ENCODE results near the gene ZGRF1.
"Not testable (repeated sequence)": the region's sequence is repeated elsewhere in the genome, so short reads cannot be mapped to it uniquely, and the experiment has no call there.

Gene ZGRF1

GRCh38 chr4:112545346-112545745, 91.4 kb downstream of the ZGRF1 start:
- no peaks in the 10 kb centered on the region for H3K9me3 ChIP-seq (ENCODE audit: control insufficient read depth in 1 of 2, low read length in 2 of 2)
- no peaks in the 10 kb centered on the region for H3K4me1 ChIP-seq (ENCODE audit: control insufficient read depth in 1 of 2, insufficient read depth in 2 of 2, low read length in 2 of 2)
- no peak overlapping the region for H3K27ac ChIP-seq (ENCODE audit: low read length)
- H3K36me3 ChIP-seq (ENCODE audit: control insufficient read depth in 1 of 2, insufficient read depth in 2 of 2, low read length in 2 of 2), result no peaks in the 10 kb centered on the region
- no peak overlapping the region for H3K4me3 ChIP-seq (ENCODE audit: low read depth in 1 of 2, low read length in 2 of 2)
- H3K27me3 ChIP-seq (ENCODE audit: low read depth, low read length), result no peaks in the 10 kb centered on the region

- H3K4me3 ChIP-seq (ENCODE audit: low read depth in 1 of 2, low read length in 2 of 2), result no peak overlapping the region
- no peak overlapping the region for H3K27ac ChIP-seq (ENCODE audit: low read length)
- H3K9me3 ChIP-seq (ENCODE audit: control insufficient read depth in 1 of 2, low read length in 2 of 2), result no peaks in the 10 kb centered on the region
- no peaks in the 10 kb centered on the region for H3K4me1 ChIP-seq (ENCODE audit: control insufficient read depth in 1 of 2, insufficient read depth in 2 of 2, low read length in 2 of 2)
- no peaks in the 10 kb centered on the region for H3K27me3 ChIP-seq (ENCODE audit: low read depth, low read length)
- no peaks in the 10 kb centered on the region for H3K36me3 ChIP-seq (ENCODE audit: control insufficient read depth in 1 of 2, insufficient read depth in 2 of 2, low read length in 2 of 2)
Measured at GRCh38 chr4:112540695-112541094, 96.0 kb downstream of the ZGRF1 start.

- H3K27me3 ChIP-seq (ENCODE audit: low read depth, low read length), result no peaks in the 10 kb centered on the region
- no peaks in the 10 kb centered on the region for H3K9me3 ChIP-seq (ENCODE audit: control insufficient read depth in 1 of 2, low read length in 2 of 2)
- H3K27ac ChIP-seq (ENCODE audit: low read length), result no peak overlapping the region
- no peak overlapping the region for H3K4me3 ChIP-seq (ENCODE audit: low read depth in 1 of 2, low read length in 2 of 2)
- no peaks in the 10 kb centered on the region for H3K36me3 ChIP-seq (ENCODE audit: control insufficient read depth in 1 of 2, insufficient read depth in 2 of 2, low read length in 2 of 2)
- no peaks in the 10 kb centered on the region for H3K4me1 ChIP-seq (ENCODE audit: control insufficient read depth in 1 of 2, insufficient read depth in 2 of 2, low read length in 2 of 2)
Measured at GRCh38 chr4:112536123-112536522, 100.6 kb downstream of the ZGRF1 start.

GRCh38 chr4:112532267-112532666, 104.4 kb downstream of the ZGRF1 start:
- H3K27me3 ChIP-seq (ENCODE audit: low read depth, low read length), result no peaks in the 10 kb centered on the region
- H3K27ac ChIP-seq (ENCODE audit: low read length), result no peak overlapping the region

GRCh38 chr4:112531146-112531545, 105.6 kb downstream of the ZGRF1 start:
- H3K36me3 ChIP-seq (ENCODE audit: control insufficient read depth in 1 of 2, insufficient read depth in 2 of 2, low read length in 2 of 2), result no peaks in the 10 kb centered on the region
- H3K27ac ChIP-seq (ENCODE audit: low read length), result no peak overlapping the region
- H3K4me1 ChIP-seq (ENCODE audit: control insufficient read depth in 1 of 2, insufficient read depth in 2 of 2, low read length in 2 of 2), result no peaks in the 10 kb centered on the region
- no peak overlapping the region for H3K4me3 ChIP-seq (ENCODE audit: low read depth in 1 of 2, low read length in 2 of 2)
- no peaks in the 10 kb centered on the region for H3K9me3 ChIP-seq (ENCODE audit: control insufficient read depth in 1 of 2, low read length in 2 of 2)
- no peaks in the 10 kb centered on the region for H3K27me3 ChIP-seq (ENCODE audit: low read depth, low read length)

More at GRCh38 chr4:112532267-112532666, 104.4 kb downstream of the ZGRF1 start:
- no peaks in the 10 kb centered on the region for H3K9me3 ChIP-seq (ENCODE audit: control insufficient read depth in 1 of 2, low read length in 2 of 2)
- no peaks in the 10 kb centered on the region for H3K4me1 ChIP-seq (ENCODE audit: control insufficient read depth in 1 of 2, insufficient read depth in 2 of 2, low read length in 2 of 2)
- H3K4me3 ChIP-seq (ENCODE audit: low read depth in 1 of 2, low read length in 2 of 2), result no peak overlapping the region
- H3K36me3 ChIP-seq (ENCODE audit: control insufficient read depth in 1 of 2, insufficient read depth in 2 of 2, low read length in 2 of 2), result no peaks in the 10 kb centered on the region

- Histone ChIP-seq H3K4me3 (ENCODE audit: low read depth in 1 of 2, low read length in 2 of 2) (no peak overlapping the region), H3K4me1 (ENCODE audit: control insufficient read depth in 1 of 2, insufficient read depth in 2 of 2, low read length in 2 of 2) (peaks cover 4 to 11% of the 10 kb centered on the region in 2 donors), H3K36me3 (ENCODE audit: control insufficient read depth in 1 of 2, insufficient read depth in 2 of 2, low read length in 2 of 2) (no peaks in the 10 kb centered on the region), H3K27me3 (ENCODE audit: low read depth, low read length) (peaks cover 29% of the 10 kb centered on the region), H3K9me3 (ENCODE audit: control insufficient read depth in 1 of 2, low read length in 2 of 2) (peaks cover 0 to 7% of the 10 kb centered on the region in 2 donors), H3K27ac (ENCODE audit: low read length) (no peak overlapping the region)
Measured at GRCh38 chr4:112526061-112526460, 110.6 kb downstream of the ZGRF1 start.

- Histone ChIP-seq H3K4me3 (ENCODE audit: low read depth in 1 of 2, low read length in 2 of 2) (peak overlapping the region; percentile 56 to 65), H3K9me3 (ENCODE audit: control insufficient read depth in 1 of 2, low read length in 2 of 2) (peaks cover 0 to 13% of the 10 kb centered on the region in 2 donors), H3K27me3 (ENCODE audit: low read depth, low read length) (peaks cover 47% of the 10 kb centered on the region), H3K27ac (ENCODE audit: low read length) (no peak overlapping the region), H3K4me1 (ENCODE audit: control insufficient read depth in 1 of 2, insufficient read depth in 2 of 2, low read length in 2 of 2) (peaks cover 4 to 23% of the 10 kb centered on the region in 2 donors), H3K36me3 (ENCODE audit: control insufficient read depth in 1 of 2, insufficient read depth in 2 of 2, low read length in 2 of 2) (no peaks in the 10 kb centered on the region)
Measured at GRCh38 chr4:112523764-112524505, 112.8 kb downstream of the ZGRF1 start.

- Histone ChIP-seq H3K4me1 (ENCODE audit: control insufficient read depth in 1 of 2, insufficient read depth in 2 of 2, low read length in 2 of 2) (peaks cover 4 to 23% of the 10 kb centered on the region in 2 donors), H3K36me3 (ENCODE audit: control insufficient read depth in 1 of 2, insufficient read depth in 2 of 2, low read length in 2 of 2) (no peaks in the 10 kb centered on the region), H3K27me3 (ENCODE audit: low read depth, low read length) (peaks cover 55% of the 10 kb centered on the region), H3K27ac (ENCODE audit: low read length) (no peak overlapping the region), H3K9me3 (ENCODE audit: control insufficient read depth in 1 of 2, low read length in 2 of 2) (peaks cover 0 to 13% of the 10 kb centered on the region in 2 donors), H3K4me3 (ENCODE audit: low read depth in 1 of 2, low read length in 2 of 2) (peak overlapping the region; percentile 56 to 65)
Measured at GRCh38 chr4:112523008-112523721, 113.5 kb downstream of the ZGRF1 start.

GRCh38 chr4:112522431-112522830, 114.3 kb downstream of the ZGRF1 start:
- not testable (repeated sequence) for H3K36me3 ChIP-seq (ENCODE audit: control insufficient read depth in 1 of 2, insufficient read depth in 2 of 2, low read length in 2 of 2); H3K27ac ChIP-seq (ENCODE audit: low read length)
- Histone ChIP-seq H3K4me3 (ENCODE audit: low read depth in 1 of 2, low read length in 2 of 2) (peak overlapping the region in 1 of 2 donors; percentile 56), H3K27me3 (ENCODE audit: low read depth, low read length) (peaks cover 60% of the 10 kb centered on the region), H3K4me1 (ENCODE audit: control insufficient read depth in 1 of 2, insufficient read depth in 2 of 2, low read length in 2 of 2) (peaks cover 4 to 24% of the 10 kb centered on the region in 2 donors), H3K9me3 (ENCODE audit: control insufficient read depth in 1 of 2, low read length in 2 of 2) (peaks cover 0 to 13% of the 10 kb centered on the region in 2 donors)

GRCh38 chr4:112521123-112522023, 115.3 kb downstream of the ZGRF1 start:
- H3K4me1 ChIP-seq (ENCODE audit: control insufficient read depth in 1 of 2, insufficient read depth in 2 of 2, low read length in 2 of 2), result peaks cover 4 to 35% of the 10 kb centered on the region in 2 donors
- H3K36me3 ChIP-seq (ENCODE audit: control insufficient read depth in 1 of 2, insufficient read depth in 2 of 2, low read length in 2 of 2), result no peaks in the 10 kb centered on the region
- no peak overlapping the region for H3K27ac ChIP-seq (ENCODE audit: low read length)

More at GRCh38 chr4:112521123-112522023, 115.3 kb downstream of the ZGRF1 start:
- peaks cover 71% of the 10 kb centered on the region for H3K27me3 ChIP-seq (ENCODE audit: low read depth, low read length)
- no peak overlapping the region for H3K4me3 ChIP-seq (ENCODE audit: low read depth in 1 of 2, low read length in 2 of 2)
- peaks cover 0 to 13% of the 10 kb centered on the region in 2 donors for H3K9me3 ChIP-seq (ENCODE audit: control insufficient read depth in 1 of 2, low read length in 2 of 2)
